GM18951 (cell line): ENCODE data around the gene C1GALT1C1L.

Experiments used
- POLR2A ChIP-seq: IDR thresholded peaks from 4 replicates; pipeline ENCODE4 v1.6.1; 2011; ENCODE audit warnings: mild to moderate bottlenecking; ENCODE audit not compliant: insufficient read length, insufficient read depth; ENCODE audit errors: extremely low read depth
- in situ Hi-C: fragments of 300-500 bp; cut with MboI; formaldehyde crosslinking; loops from one replicate; pipeline ENCODE4 v1.12.0; 2022; ENCODE audit warnings: low sequenced_read_pairs, mixed read lengths, inconsistent platforms; ENCODE audit not compliant: unreplicated experiment

C1GALT1C1L gene

GRCh38 chr2:43676322-43677050 lies at the start of gene C1GALT1C1L:
Gene C1GALT1C1L (minus strand): TSS chr2:43676429. CDS start chr2:43676322, 107 bp downstream.
- in situ Hi-C loops: no loop called here
- no peak for TF ChIP-seq POLR2A

- TF ChIP-seq POLR2A: no peak
- in situ Hi-C loops: no loop called here
These were observed 49.5 kb upstream of the C1GALT1C1L start for GRCh38 chr2:43725711-43726246.

GRCh38 chr2:43724728-43725526 lies 48.7 kb upstream of the C1GALT1C1L start:
- no peak for TF ChIP-seq POLR2A
- in situ Hi-C loops: no loop called here

GRCh38 chr2:43718530-43719124 lies 42.4 kb upstream of the C1GALT1C1L start:
- in situ Hi-C loops: no loop called here
- no peak for TF ChIP-seq POLR2A

GRCh38 chr2:43717322-43717721 lies 41.1 kb upstream of the C1GALT1C1L start:
- no peak for TF ChIP-seq POLR2A
- in situ Hi-C loops: no loop called here

GRCh38 chr2:43715300-43716098 lies 39.3 kb upstream of the C1GALT1C1L start:
- in situ Hi-C loops: no loop called here
- no peak for TF ChIP-seq POLR2A

GRCh38 chr2:43714164-43714563 lies 37.9 kb upstream of the C1GALT1C1L start:
- in situ Hi-C loops: no loop called here
- no peak for TF ChIP-seq POLR2A

DNA sequence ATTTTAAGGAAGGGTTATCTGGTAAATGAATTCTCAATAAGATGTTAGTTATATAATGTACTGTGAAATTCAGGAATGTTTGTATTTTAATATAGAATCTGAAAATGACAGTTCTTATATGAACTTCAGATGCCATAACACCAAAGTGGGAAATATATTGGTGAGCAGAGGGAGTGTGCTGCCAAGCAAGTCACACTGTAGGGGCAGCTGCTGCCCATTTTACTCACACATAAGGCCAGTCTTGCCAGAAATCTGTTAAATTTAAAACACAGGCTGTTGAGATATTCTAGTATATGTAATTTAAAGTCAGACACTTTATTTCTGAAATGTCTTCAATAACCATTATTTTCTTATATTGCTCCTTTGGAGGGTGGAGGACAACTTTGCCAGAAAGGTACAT lies 34.6 kb upstream of the C1GALT1C1L start:
- TF ChIP-seq POLR2A: no peak
- in situ Hi-C loops: no loop called here

GRCh38 chr2:43708891-43709290 lies 32.7 kb upstream of the C1GALT1C1L start:
- in situ Hi-C loops: no loop called here
- no peak for TF ChIP-seq POLR2A

DNA sequence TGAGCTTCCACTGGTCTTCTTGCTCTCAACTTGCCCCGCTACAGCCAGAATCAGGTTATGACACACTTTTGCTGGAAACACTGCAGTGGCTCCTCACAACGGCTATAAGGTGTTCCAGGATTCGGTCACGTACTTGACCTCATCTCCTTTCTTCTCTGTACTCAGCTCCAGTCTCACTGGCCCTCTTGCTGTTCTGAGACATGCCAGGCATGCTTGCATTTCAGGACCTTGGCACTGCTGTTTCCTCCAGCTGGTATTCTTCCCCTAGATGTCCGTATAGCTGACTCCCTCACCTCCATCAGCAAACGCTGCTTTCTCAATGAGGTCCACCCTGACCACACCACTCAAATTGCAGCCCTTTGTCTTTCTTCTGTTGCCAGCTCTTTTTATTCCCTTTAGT lies 31.9 kb upstream of the C1GALT1C1L start:
- in situ Hi-C loops: no loop called here
- no peak for TF ChIP-seq POLR2A

GRCh38 chr2:43707255-43708015 lies 31.2 kb upstream of the C1GALT1C1L start:
- in situ Hi-C loops: no loop called here

DNA sequence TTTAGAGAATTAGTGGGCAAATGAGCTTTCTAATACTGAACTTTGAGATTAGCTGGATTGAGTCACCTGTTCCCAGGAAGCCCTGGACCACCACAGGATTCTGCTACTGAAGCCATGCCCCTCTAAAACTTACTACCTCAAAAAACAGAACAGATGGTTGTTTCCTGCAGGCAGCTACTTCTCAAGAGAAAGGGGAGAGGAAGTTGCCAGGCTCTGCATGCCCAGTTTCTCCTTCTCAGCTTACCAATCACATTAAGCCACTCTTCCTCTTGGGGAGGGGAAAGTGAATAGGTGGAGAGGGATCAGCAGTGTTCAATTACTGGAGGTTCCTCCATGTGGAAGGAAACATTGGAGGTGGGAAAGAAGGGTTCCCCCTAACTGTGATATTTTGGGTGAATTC lies 24.9 kb upstream of the C1GALT1C1L start:
- in situ Hi-C loops: no loop called here
- no peak for TF ChIP-seq POLR2A

More at GRCh38 chr2:43707255-43708015, 31.2 kb upstream of the C1GALT1C1L start:
- TF ChIP-seq POLR2A: no peak
